HG03196 (cell line): ENCODE measurements around the gene CRB1.

Experiments
- ATAC-seq: cut with Tn5 transposase; IDR thresholded peaks from one replicate; pipeline ENCODE4 v1.9.1; 2021; ENCODE audit not compliant: unreplicated experiment

CRB1 gene

GRCh38 chr1:197342044-197342565 lies 74.1 kb downstream of the CRB1 start:
- no peak for ATAC-seq

GRCh38 chr1:197342669-197343068 lies 74.6 kb downstream of the CRB1 start:
- ATAC-seq, result no peak

- ATAC-seq, result no peak
Measured at GRCh38 chr1:197343663-197344273, 75.7 kb downstream of the CRB1 start.

- ATAC-seq, result no peak
Measured at GRCh38 chr1:197351821-197352440, 83.9 kb downstream of the CRB1 start.

GRCh38 chr1:197355248-197355995 lies 87.4 kb downstream of the CRB1 start:
- ATAC-seq, result no peak

GRCh38 chr1:197356723-197357533 lies 88.9 kb downstream of the CRB1 start:
- no peak for ATAC-seq

- ATAC-seq, result no peak
Measured at GRCh38 chr1:197358959-197359358, 90.9 kb downstream of the CRB1 start.

GRCh38 chr1:197360068-197360467 lies 92.0 kb downstream of the CRB1 start:
- no peak for ATAC-seq

- ATAC-seq, result no peak
Measured at GRCh38 chr1:197362871-197363270, 94.8 kb downstream of the CRB1 start.

GRCh38 chr1:197363855-197364254 lies 95.8 kb downstream of the CRB1 start:
- no peak for ATAC-seq

- no peak for ATAC-seq
Measured at GRCh38 chr1:197366996-197367395, 98.9 kb downstream of the CRB1 start.

GRCh38 chr1:197367627-197368026 lies 99.6 kb downstream of the CRB1 start:
- no peak for ATAC-seq

GRCh38 chr1:197374428-197374827 lies 106.4 kb downstream of the CRB1 start:
- ATAC-seq, result no peak

- ATAC-seq, result no peak
Measured at GRCh38 chr1:197384471-197384870, 116.4 kb downstream of the CRB1 start.

GRCh38 chr1:197388801-197389200 lies 120.7 kb downstream of the CRB1 start:
- no peak for ATAC-seq

GRCh38 chr1:197390856-197391255 lies 122.8 kb downstream of the CRB1 start:
- no peak for ATAC-seq

- ATAC-seq, result no peak
Measured at GRCh38 chr1:197391303-197392226, 123.5 kb downstream of the CRB1 start.

- no peak for ATAC-seq
Measured at GRCh38 chr1:197392541-197392940, 124.5 kb downstream of the CRB1 start.

GRCh38 chr1:197393105-197393504 lies 125.1 kb downstream of the CRB1 start:
- no peak for ATAC-seq

GRCh38 chr1:197393772-197394171 lies 125.7 kb downstream of the CRB1 start:
- no peak for ATAC-seq
